IMR-90 (cell line): Measurements from ENCODE around the gene ZNF385B. TPM values are rescaled to one million over a fixed set of nuclear protein-coding genes. Genes with fewer than 3 reads are reported as not detected.

Experiments
- ATAC-seq: fragments of 200-7000 bp; cut with Tn5 transposase; 2 replicates; pipeline ENCODE4 v1.9.1; 2020; ENCODE audit warnings: low read depth, mild to moderate bottlenecking, moderate library complexity
- BruUV-seq: library from RNA; stranded (reverse); fragments of 400-500 nt; replicated peaks from 2 replicates; lab custom pipeline; 2021; lab: Mats Ljungman, UMichigan
- CTCF ChIA-PET: fragments of 300-600 bp; formaldehyde crosslinking; extraction: SDS; loops from one replicate; lab custom pipeline; 2021; ENCODE audit warnings: antibody characterized with exemption; lab: Yijun Ruan, JAX
- POLR2A ChIA-PET: fragments of 300-600 bp; sonication (Branson Sonifier 250); formaldehyde crosslinking; loops from one replicate; lab custom pipeline; 2022; ENCODE audit warnings: antibody characterized with exemption; ENCODE audit not compliant: unreplicated experiment; lab: Charles Lee
- DNase-seq: peaks from one replicate; pipeline ENCODE4 v3.0.0; 2013
- H2AFZ ChIP-seq: replicated peaks from 2 replicates; pipeline ENCODE3; 2013; ENCODE audit warnings: low read length, mild to moderate bottlenecking; ENCODE audit not compliant: poor library complexity
- H2AK5ac ChIP-seq: 2 replicates; pipeline ENCODE4 v1.6.1; 2013; ENCODE audit warnings: low read depth, low read length, inconsistent platforms
- H2AK9ac ChIP-seq: replicated peaks from 2 replicates; pipeline ENCODE3; 2013; ENCODE audit warnings: mild to moderate bottlenecking, low read depth, low read length, moderate library complexity; ENCODE audit not compliant: poor library complexity
- H2BK120ac ChIP-seq: 2 replicates; pipeline ENCODE4 v1.6.1; 2013; ENCODE audit warnings: low read depth, low read length, inconsistent platforms
- H2BK15ac ChIP-seq: 3 replicates; pipeline ENCODE4 v1.6.1; 2013; ENCODE audit warnings: low read depth, low read length, inconsistent platforms
- H2BK20ac ChIP-seq: 2 replicates; pipeline ENCODE4 v1.6.1; 2013; ENCODE audit warnings: low read depth, mild to moderate bottlenecking, inconsistent platforms, low read length, moderate library complexity
- H2BK5ac ChIP-seq: 2 replicates; pipeline ENCODE4 v1.6.1; 2013; ENCODE audit warnings: mild to moderate bottlenecking, low read depth, low read length, inconsistent platforms; ENCODE audit not compliant: poor library complexity, severe bottlenecking
- H3K14ac ChIP-seq: replicated peaks from 2 replicates; pipeline ENCODE4 v1.6.1; 2013; ENCODE audit warnings: low read depth, low read length, inconsistent platforms
- H3K18ac ChIP-seq: 2 replicates; pipeline ENCODE4 v1.6.1; 2013; ENCODE audit warnings: low read depth, low read length, control low read depth
- H3K23ac ChIP-seq: 2 replicates; pipeline ENCODE4 v1.6.1; 2013; ENCODE audit warnings: low read depth, low read length, inconsistent platforms
- H3K27ac ChIP-seq: 2 replicates; pipeline ENCODE4 v1.5.1; 2013; ENCODE audit warnings: mild to moderate bottlenecking, control low read depth, low read length; ENCODE audit not compliant: insufficient read depth
- H3K27me3 ChIP-seq: 2 replicates; pipeline ENCODE4 v1.6.1; 2013; ENCODE audit warnings: low read length; ENCODE audit not compliant: control insufficient read depth, insufficient read depth
- H3K36me3 ChIP-seq: 2 replicates; pipeline ENCODE4 v1.6.1; 2013; ENCODE audit warnings: low read length, mixed read lengths; ENCODE audit not compliant: control insufficient read depth, insufficient read depth
- H3K4ac ChIP-seq: 2 replicates; pipeline ENCODE4 v1.6.1; 2013; ENCODE audit warnings: low read depth, low read length, inconsistent platforms
- H3K4me1 ChIP-seq: 2 replicates; pipeline ENCODE4 v1.6.1; 2013; ENCODE audit warnings: low read length, mixed read lengths; ENCODE audit not compliant: control insufficient read depth, insufficient read depth
- H3K4me2 ChIP-seq: 2 replicates; pipeline ENCODE4 v1.6.1; 2013; ENCODE audit warnings: low read depth, mild to moderate bottlenecking, control low read depth, low read length, moderate library complexity
- H3K4me3 ChIP-seq: 2 replicates; pipeline ENCODE4 v1.5.1; 2013; ENCODE audit warnings: low read depth, mild to moderate bottlenecking, control low read depth, low read length, moderate library complexity; ENCODE audit not compliant: insufficient read depth
- H3K56ac ChIP-seq: 2 replicates; pipeline ENCODE4 v1.6.1; 2013; ENCODE audit warnings: low read length, inconsistent platforms; ENCODE audit not compliant: insufficient read depth; ENCODE audit errors: extremely low read depth
- H3K79me1 ChIP-seq, 2 experiments: 2 replicates each; pipeline ENCODE4 v1.6.1; 2013; ENCODE audit warnings: low read length in 2 of 2, inconsistent platforms in 1 of 2, low read depth in 1 of 2
- H3K9ac ChIP-seq: 2 replicates; pipeline ENCODE4 v1.6.1; 2013; ENCODE audit warnings: low read depth, low read length, control low read depth
- H3K9me1 ChIP-seq: 2 replicates; pipeline ENCODE4 v1.6.1; 2013; ENCODE audit warnings: low read length, inconsistent platforms; ENCODE audit not compliant: insufficient read depth
- H3K9me3 ChIP-seq: 2 replicates; pipeline ENCODE4 v1.6.1; 2013; ENCODE audit warnings: low read length; ENCODE audit not compliant: control insufficient read depth, insufficient read depth
- H4K20me1 ChIP-seq: 2 replicates; pipeline ENCODE4 v1.6.1; 2013; ENCODE audit warnings: low read length, inconsistent platforms; ENCODE audit not compliant: insufficient read depth
- H4K5ac ChIP-seq: 2 replicates; pipeline ENCODE4 v1.6.1; 2013; ENCODE audit warnings: mild to moderate bottlenecking, low read depth, low read length, control low read depth
- H4K8ac ChIP-seq, 2 experiments: 2 replicates each; pipeline ENCODE4 v1.6.1; 2013; ENCODE audit warnings: low read depth in 2 of 2, low read length in 2 of 2, control low read depth in 1 of 2, inconsistent platforms in 1 of 2
- H4K91ac ChIP-seq: 2 replicates; pipeline ENCODE4 v1.6.1; 2013; ENCODE audit warnings: low read depth, low read length, inconsistent platforms; ENCODE audit not compliant: insufficient read depth
- MAZ ChIP-seq: IDR thresholded peaks from 2 replicates; pipeline ENCODE4 v1.6.1; 2012; ENCODE audit warnings: low read depth, mild to moderate bottlenecking, low read length, improper control_type of control experiment, moderate library complexity, borderline replicate concordance
- MXI1 ChIP-seq: IDR thresholded peaks from 2 replicates; pipeline ENCODE4 v1.6.1; 2012; ENCODE audit warnings: low read depth, mild to moderate bottlenecking, low read length, moderate library complexity, borderline replicate concordance
- NFE2L2 ChIP-seq: fragments of 150-350 bp; IDR thresholded peaks from 2 replicates; pipeline ENCODE4 v1.6.1; 2016; ENCODE audit warnings: low read depth, mild to moderate bottlenecking, low read length
- RAD21 ChIP-seq: IDR thresholded peaks from 2 replicates; pipeline ENCODE4 v1.6.1; 2012; ENCODE audit warnings: low read length, improper control_type of control experiment
- RCOR1 ChIP-seq: IDR thresholded peaks from 2 replicates; pipeline ENCODE4 v1.6.1; 2012; ENCODE audit warnings: mild to moderate bottlenecking, low read length, improper control_type of control experiment; ENCODE audit not compliant: insufficient replicate concordance
- WGBS, 2 experiments: methylation state at CpG; one replicate each; pipeline versions ENCODE4 v1.1.5 to v1.1.7; 2013; ENCODE audit warnings: missing lambda C conversion rate in 2 of 2; ENCODE audit not compliant: insufficient read length in 1 of 2; ENCODE audit errors: extremely low coverage in 2 of 2; 5-methylcytosine and 5-hydroxymethylcytosine counted together
- dilution Hi-C: fragments of 300-500 bp; cut with HindIII; formaldehyde crosslinking; loops from one replicate; pipeline ENCODE4 v1.14.3; 2018; ENCODE audit warnings: low sequenced_read_pairs; ENCODE audit not compliant: unreplicated experiment
- in situ Hi-C: fragments of 300-500 bp; cut with MboI; formaldehyde crosslinking; loops from 3 replicates; pipeline ENCODE4 v1.14.3; 2019; ENCODE audit warnings: low sequenced_read_pairs, inconsistent platforms, mixed read lengths
- intact Hi-C: fragments of 100-400 bp; cut with micrococcal nuclease; formaldehyde crosslinking; loops from 2 replicates; pipeline ENCODE4 v1.10.0; 2022
- polyA plus RNA-seq, 3 experiments: library from polyadenylated mRNA; depleted of rRNA; stranded (reverse); fragments of >200 nt; gene quantifications; 2 replicates each; pipeline ENCODE4 v1.2.3, GENCODE V29; 2012; ENCODE audit warnings: low replicate concordance in 1 of 3
- total RNA-seq: library from RNA; depleted of rRNA; stranded (reverse); fragments of >200 nt; gene quantifications from 2 replicates; pipeline ENCODE4 v1.2.3, GENCODE V29; 2012
- TF ChIP-seq, protein P1 (sequence below): conservative IDR thresholded peaks from 2 replicates; pipeline ENCODE4 v1.5.1; 2012; ENCODE audit warnings: mild to moderate bottlenecking, low read depth, low read length, improper control_type of control experiment

Gene ZNF385B
- total and polyA plus RNA-seq, 2 of the 4 experiments (the other 2 are of a cell fraction), result not detected

- no peaks in the 10 kb centered on the region for H4K20me1 ChIP-seq
- no peak overlapping the region for H2BK120ac ChIP-seq
- no TSS peak for BruUV-seq
- intact Hi-C loops, result no loop called here
- POLR2A ChIA-PET, result no interaction called here
- no peak overlapping the region for H2BK5ac ChIP-seq
- H3K27ac ChIP-seq, result no peak overlapping the region
- H3K79me1 ChIP-seq, result no peaks in the 10 kb centered on the region
- TF ChIP-seq NFE2L2, result no peak
- no peak for TF ChIP-seq MAZ
- TF ChIP-seq, protein P1, sequence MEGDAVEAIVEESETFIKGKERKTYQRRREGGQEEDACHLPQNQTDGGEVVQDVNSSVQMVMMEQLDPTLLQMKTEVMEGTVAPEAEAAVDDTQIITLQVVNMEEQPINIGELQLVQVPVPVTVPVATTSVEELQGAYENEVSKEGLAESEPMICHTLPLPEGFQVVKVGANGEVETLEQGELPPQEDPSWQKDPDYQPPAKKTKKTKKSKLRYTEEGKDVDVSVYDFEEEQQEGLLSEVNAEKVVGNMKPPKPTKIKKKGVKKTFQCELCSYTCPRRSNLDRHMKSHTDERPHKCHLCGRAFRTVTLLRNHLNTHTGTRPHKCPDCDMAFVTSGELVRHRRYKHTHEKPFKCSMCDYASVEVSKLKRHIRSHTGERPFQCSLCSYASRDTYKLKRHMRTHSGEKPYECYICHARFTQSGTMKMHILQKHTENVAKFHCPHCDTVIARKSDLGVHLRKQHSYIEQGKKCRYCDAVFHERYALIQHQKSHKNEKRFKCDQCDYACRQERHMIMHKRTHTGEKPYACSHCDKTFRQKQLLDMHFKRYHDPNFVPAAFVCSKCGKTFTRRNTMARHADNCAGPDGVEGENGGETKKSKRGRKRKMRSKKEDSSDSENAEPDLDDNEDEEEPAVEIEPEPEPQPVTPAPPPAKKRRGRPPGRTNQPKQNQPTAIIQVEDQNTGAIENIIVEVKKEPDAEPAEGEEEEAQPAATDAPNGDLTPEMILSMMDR, result no peak
- no peak for TF ChIP-seq RCOR1
- TF ChIP-seq RAD21, result no peak
- no peak for TF ChIP-seq MXI1
- no peaks in the 10 kb centered on the region for H3K4me1 ChIP-seq
- H4K5ac ChIP-seq, result no peak overlapping the region
- H3K4me2 ChIP-seq, result no peak overlapping the region
- no peaks in the 10 kb centered on the region for H3K27me3 ChIP-seq
- no peak overlapping the region for H2BK15ac ChIP-seq
- WGBS, 2 experiments, result no CpG with 5 or more reads among the region's 4 CpGs
- DNase-seq, result no peak
- H3K9me1 ChIP-seq, result no peaks in the 10 kb centered on the region
- no peak overlapping the region for H3K9ac ChIP-seq
- no peaks in the 10 kb centered on the region for H3K36me3 ChIP-seq
- no peak overlapping the region for H3K4me3 ChIP-seq
- no peaks in the 10 kb centered on the region for H3K9me3 ChIP-seq
- H2AK9ac ChIP-seq, result no peak overlapping the region
- no peak overlapping the region for H2AK5ac ChIP-seq
- H3K18ac ChIP-seq, result no peak overlapping the region
- in situ Hi-C loops, result no loop called here
- no peak overlapping the region for H3K56ac ChIP-seq
- H2AFZ ChIP-seq, result no peak overlapping the region
- no peak for ATAC-seq
- no peak overlapping the region for H4K8ac ChIP-seq
- H4K91ac ChIP-seq, result no peak overlapping the region
- no peak overlapping the region for H3K23ac ChIP-seq
- H2BK20ac ChIP-seq, result no peak overlapping the region
- no peak overlapping the region; the same call in 1 of the 2 replicates for H3K14ac ChIP-seq
- dilution Hi-C loops, result no loop called here
- CTCF ChIA-PET, result no interaction called here
- H3K4ac ChIP-seq, result no peak overlapping the region
Measured at GRCh38 chr2:179495315-179495714, 366.1 kb downstream of the ZNF385B start.
